ENCODE data around the gene PKIB.

DNA sequence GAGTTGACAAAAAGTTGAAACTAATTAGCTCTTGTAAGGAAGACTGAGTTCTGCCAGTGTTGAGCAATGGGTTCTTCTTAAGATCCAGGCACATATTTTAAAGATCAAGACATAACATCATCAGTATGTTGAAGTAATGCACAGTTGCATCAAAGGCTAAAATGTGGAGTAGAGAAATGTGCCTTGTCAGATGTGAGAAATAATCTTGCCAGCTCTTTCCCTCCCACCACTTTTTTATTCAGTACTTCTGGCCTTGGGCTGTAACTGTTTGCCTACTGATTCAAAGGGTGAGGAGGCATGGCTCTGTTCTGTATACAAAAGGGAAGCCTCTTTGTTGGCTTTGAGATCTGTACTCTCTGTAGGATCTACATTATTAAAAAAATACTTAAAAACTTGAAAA is 13.1 kb downstream of the PKIB start:
- TF ChIP-seq, protein P1, sequence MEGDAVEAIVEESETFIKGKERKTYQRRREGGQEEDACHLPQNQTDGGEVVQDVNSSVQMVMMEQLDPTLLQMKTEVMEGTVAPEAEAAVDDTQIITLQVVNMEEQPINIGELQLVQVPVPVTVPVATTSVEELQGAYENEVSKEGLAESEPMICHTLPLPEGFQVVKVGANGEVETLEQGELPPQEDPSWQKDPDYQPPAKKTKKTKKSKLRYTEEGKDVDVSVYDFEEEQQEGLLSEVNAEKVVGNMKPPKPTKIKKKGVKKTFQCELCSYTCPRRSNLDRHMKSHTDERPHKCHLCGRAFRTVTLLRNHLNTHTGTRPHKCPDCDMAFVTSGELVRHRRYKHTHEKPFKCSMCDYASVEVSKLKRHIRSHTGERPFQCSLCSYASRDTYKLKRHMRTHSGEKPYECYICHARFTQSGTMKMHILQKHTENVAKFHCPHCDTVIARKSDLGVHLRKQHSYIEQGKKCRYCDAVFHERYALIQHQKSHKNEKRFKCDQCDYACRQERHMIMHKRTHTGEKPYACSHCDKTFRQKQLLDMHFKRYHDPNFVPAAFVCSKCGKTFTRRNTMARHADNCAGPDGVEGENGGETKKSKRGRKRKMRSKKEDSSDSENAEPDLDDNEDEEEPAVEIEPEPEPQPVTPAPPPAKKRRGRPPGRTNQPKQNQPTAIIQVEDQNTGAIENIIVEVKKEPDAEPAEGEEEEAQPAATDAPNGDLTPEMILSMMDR (optimal IDR thresholded peaks at IDR 0.05 in 1 of 3, IDR thresholded peaks at IDR 0.05 in 1 of 3, conservative IDR thresholded peaks at IDR 0.05 in 1 of 3; ENCODE audit: extremely low read depth in 1 of 3, insufficient read depth in 2 of 3, low read length in 3 of 3), result no peak
- TF ChIP-seq EZH2 (IDR thresholded peaks at IDR 0.05; ENCODE audit: low read length), result no peak
